Measurements from ENCODE around the gene MX2.
"Not testable (repeated sequence)": the region's sequence is repeated elsewhere in the genome, so short reads cannot be mapped to it uniquely, and the experiment has no call there.

MX2 gene

GRCh38 chr21:41418956-41419680, 57.3 kb downstream of the MX2 start:
- Histone ChIP-seq H3K79me2 (ENCODE audit: low read length) (no peaks in the 10 kb centered on the region), H3K4me2 (ENCODE audit: low read depth, low read length) (no peak overlapping the region), H3K27me3 (replicated peaks; ENCODE audit: insufficient read depth, low read length) (no peaks in the 10 kb centered on the region), H3K4me3 (ENCODE audit: low read length) (no peak overlapping the region), H3K27ac (ENCODE audit: low read length) (no peak overlapping the region), H4K20me1 (ENCODE audit: insufficient read depth, low read length) (no peaks in the 10 kb centered on the region), H3K36me3 (replicated peaks; ENCODE audit: insufficient read depth, low read length) (no peaks in the 10 kb centered on the region), H3K9me3 (replicated peaks; ENCODE audit: insufficient read depth, low read length) (no peaks in the 10 kb centered on the region), H3K9ac (ENCODE audit: low read length) (no peak overlapping the region), H2AFZ (ENCODE audit: low read length) (no peak overlapping the region), H3K4me1 (ENCODE audit: low read length) (peaks cover 9% of the 10 kb centered on the region), H3F3A (ENCODE audit: insufficient read depth, low read length) (peaks cover 9% of the 10 kb centered on the region; the same call in 1 of the 2 replicates), H3K9me2 (replicated peaks; ENCODE audit: insufficient read depth, low read length) (no peaks in the 10 kb centered on the region)
- no peak for DNase-seq
- TF ChIP-seq EZH2 (optimal IDR thresholded peaks at IDR 0.05; ENCODE audit: low read depth, low read length): no peak
- TF ChIP-seq EZH2phosphoT487 (IDR thresholded peaks at IDR 0.05; ENCODE audit: low read length): no peak
- TF ChIP-seq CTCF (IDR thresholded peaks at IDR 0.05; ENCODE audit: low read length): no peak

- H4K20me1 ChIP-seq (ENCODE audit: insufficient read depth, low read length): no peaks in the 10 kb centered on the region
- peak overlapping the region; percentile 22; the same call in 1 of the 2 replicates for H3K27ac ChIP-seq (ENCODE audit: low read length)
- no peaks in the 10 kb centered on the region for H3K79me2 ChIP-seq (ENCODE audit: low read length)
- peak; percentile 86 for DNase-seq
- no peaks in the 10 kb centered on the region for H3K36me3 ChIP-seq (replicated peaks; ENCODE audit: insufficient read depth, low read length)
- peak overlapping the region; percentile 65 for H3K4me3 ChIP-seq (ENCODE audit: low read length)
- H3K9me2 ChIP-seq (replicated peaks; ENCODE audit: insufficient read depth, low read length): no peaks in the 10 kb centered on the region
- H3F3A ChIP-seq (ENCODE audit: insufficient read depth, low read length): peaks cover 9% of the 10 kb centered on the region; the same call in 1 of the 2 replicates
- no peaks in the 10 kb centered on the region for H3K9me3 ChIP-seq (replicated peaks; ENCODE audit: insufficient read depth, low read length)
- peaks cover 9% of the 10 kb centered on the region for H3K4me1 ChIP-seq (ENCODE audit: low read length)
- H3K9ac ChIP-seq (ENCODE audit: low read length): peak overlapping the region; percentile 43; the same call in 1 of the 2 replicates
- H2AFZ ChIP-seq (ENCODE audit: low read length): peak overlapping the region; percentile 35
- H3K4me2 ChIP-seq (ENCODE audit: low read depth, low read length): peak overlapping the region; percentile 100
- no peaks in the 10 kb centered on the region for H3K27me3 ChIP-seq (replicated peaks; ENCODE audit: insufficient read depth, low read length)
- no peak for TF ChIP-seq EZH2phosphoT487 (IDR thresholded peaks at IDR 0.05; ENCODE audit: low read length)
- TF ChIP-seq CTCF (IDR thresholded peaks at IDR 0.05; ENCODE audit: low read length): no peak
- TF ChIP-seq EZH2 (optimal IDR thresholded peaks at IDR 0.05; ENCODE audit: low read depth, low read length): no peak
Measured at GRCh38 chr21:41419921-41420862, 58.4 kb downstream of the MX2 start.

GRCh38 chr21:41420998-41421397, 59.2 kb downstream of the MX2 start:
- H3K9me2 ChIP-seq (replicated peaks; ENCODE audit: insufficient read depth, low read length); H3K9ac ChIP-seq (ENCODE audit: low read length); H4K20me1 ChIP-seq (ENCODE audit: insufficient read depth, low read length); H3K27ac ChIP-seq (ENCODE audit: low read length); H3K4me2 ChIP-seq (ENCODE audit: low read depth, low read length); H3K4me3 ChIP-seq (ENCODE audit: low read length); H3K9me3 ChIP-seq (replicated peaks; ENCODE audit: insufficient read depth, low read length); H3K79me2 ChIP-seq (ENCODE audit: low read length); H3K27me3 ChIP-seq (replicated peaks; ENCODE audit: insufficient read depth, low read length); H3K36me3 ChIP-seq (replicated peaks; ENCODE audit: insufficient read depth, low read length); H2AFZ ChIP-seq (ENCODE audit: low read length); DNase-seq: not testable (repeated sequence)
- Histone ChIP-seq H3F3A (ENCODE audit: insufficient read depth, low read length) (peaks cover 12% of the 10 kb centered on the region; the same call in 1 of the 2 replicates), H3K4me1 (ENCODE audit: low read length) (peaks cover 13% of the 10 kb centered on the region)

Measured in MM.1S (cell line).